ENCODE measurements around the gene HCFC1.

DNA sequence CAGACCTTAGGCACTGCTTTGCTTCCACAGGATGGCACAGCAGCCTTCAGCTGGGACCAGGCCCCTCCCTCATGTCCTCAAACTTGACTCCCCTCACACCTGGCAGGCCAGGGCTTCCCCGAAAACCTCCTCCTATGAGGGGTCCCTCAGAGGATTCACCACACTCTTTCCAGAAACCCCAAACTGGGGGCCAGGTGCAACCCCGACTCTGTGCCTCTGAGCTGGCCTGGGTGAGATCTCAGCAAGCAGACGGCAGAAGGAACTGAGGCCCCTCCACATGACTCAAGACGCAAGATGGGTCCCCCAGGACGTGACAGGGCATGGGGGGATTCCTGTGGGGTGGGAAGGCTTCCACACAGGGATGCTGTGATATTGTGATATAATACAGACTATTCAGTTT, 6.2 kb downstream of the HCFC1 start:
- TF ChIP-seq EZH2 (IDR thresholded peaks at IDR 0.05; ENCODE audit: insufficient read depth, poor library complexity, severe bottlenecking), result no peak
- no peak for TF ChIP-seq EZH2phosphoT487 (IDR thresholded peaks at IDR 0.05; ENCODE audit: insufficient read depth, low read depth)
